ENCODE results near the gene KL. TPM values are rescaled to one million over a fixed set of nuclear protein-coding genes. Genes with fewer than 3 reads are reported as not detected.

The KL gene
- polyA plus RNA-seq, 1 donor (not counting 4 experiments of a cell fraction or from before 2014, with no cell fraction given): not detected

GRCh38 chr13:33096886-33097605, 80.8 kb downstream of the KL start:
- Histone ChIP-seq H3K9me3 (ENCODE audit: control insufficient read depth, low read depth, low read length) (no peaks in the 10 kb centered on the region), H3K27me3 (ENCODE audit: control insufficient read depth, extremely low read depth, insufficient read depth, low read length) (no peaks in the 10 kb centered on the region), H4K20me1 (ENCODE audit: control insufficient read depth, extremely low read depth, insufficient read depth, low read length) (no peaks in the 10 kb centered on the region), H3K4me3 (ENCODE audit: control insufficient read depth in 2 of 3, extremely low read depth in 1 of 3, insufficient read depth in 2 of 3, low read depth in 1 of 3, low read length in 3 of 3) (no peak overlapping the region), H3K9ac (ENCODE audit: control insufficient read depth, extremely low read depth, insufficient read depth, low read length) (no peak overlapping the region), H3K36me3 (ENCODE audit: control insufficient read depth in 2 of 2, extremely low read depth in 1 of 2, insufficient read depth in 2 of 2, low read length in 2 of 2) (no peaks in the 10 kb centered on the region), H3K4me2 (ENCODE audit: control insufficient read depth, extremely low read depth, insufficient read depth, low read depth, low read length) (no peak overlapping the region), H3K27ac (ENCODE audit: control insufficient read depth, insufficient read depth, low read length) (no peak overlapping the region), H3K79me2 (ENCODE audit: control insufficient read depth, insufficient read depth, low read length) (no peaks in the 10 kb centered on the region), H3K9me1 (ENCODE audit: control insufficient read depth, extremely low read depth, insufficient read depth, low read length) (no peaks in the 10 kb centered on the region), H2AFZ (ENCODE audit: control insufficient read depth, low read length) (no peak overlapping the region), H3K4me1 (ENCODE audit: control insufficient read depth, extremely low read depth, insufficient read depth, low read length) (no peaks in the 10 kb centered on the region)
- dilution Hi-C loops (cut with MboI; ENCODE audit: extremely low pct_ligation_motif_present, low sequenced_read_pairs): no loop called here
- DNase-seq (ENCODE audit: low read depth, low spot score) (no peak), FAIRE-seq (no peak)
- no peak for TF ChIP-seq CTCF (optimal IDR thresholded peaks at IDR 0.05 in 1 of 3, IDR thresholded peaks at IDR 0.05 in 1 of 3, conservative IDR thresholded peaks at IDR 0.05 in 1 of 3; ENCODE audit: extremely low read depth in 1 of 3, insufficient read depth in 2 of 3, low read length in 3 of 3)
- no peak for TF ChIP-seq EZH2 (IDR thresholded peaks at IDR 0.05; ENCODE audit: low read length)

GRCh38 chr13:33099860-33100259, 83.6 kb downstream of the KL start:
- Histone ChIP-seq H3K9ac (ENCODE audit: control insufficient read depth, extremely low read depth, insufficient read depth, low read length) (no peak overlapping the region), H3K9me1 (ENCODE audit: control insufficient read depth, extremely low read depth, insufficient read depth, low read length) (no peaks in the 10 kb centered on the region), H3K9me3 (ENCODE audit: control insufficient read depth, low read depth, low read length) (no peaks in the 10 kb centered on the region), H3K27ac (ENCODE audit: control insufficient read depth, insufficient read depth, low read length) (no peak overlapping the region), H3K4me1 (ENCODE audit: control insufficient read depth, extremely low read depth, insufficient read depth, low read length) (no peaks in the 10 kb centered on the region), H3K4me3 (ENCODE audit: control insufficient read depth in 2 of 3, extremely low read depth in 1 of 3, insufficient read depth in 2 of 3, low read depth in 1 of 3, low read length in 3 of 3) (no peak overlapping the region), H3K36me3 (ENCODE audit: control insufficient read depth in 2 of 2, extremely low read depth in 1 of 2, insufficient read depth in 2 of 2, low read length in 2 of 2) (peaks cover 2% of the 10 kb centered on the region in 2 experiments), H3K4me2 (ENCODE audit: control insufficient read depth, extremely low read depth, insufficient read depth, low read depth, low read length) (no peak overlapping the region), H4K20me1 (ENCODE audit: control insufficient read depth, extremely low read depth, insufficient read depth, low read length) (no peaks in the 10 kb centered on the region), H3K79me2 (ENCODE audit: control insufficient read depth, insufficient read depth, low read length) (no peaks in the 10 kb centered on the region), H2AFZ (ENCODE audit: control insufficient read depth, low read length) (no peak overlapping the region), H3K27me3 (ENCODE audit: control insufficient read depth, extremely low read depth, insufficient read depth, low read length) (no peaks in the 10 kb centered on the region)
- FAIRE-seq: no peak
- dilution Hi-C loops (cut with MboI; ENCODE audit: extremely low pct_ligation_motif_present, low sequenced_read_pairs): no loop called here
- DNase-seq (ENCODE audit: low read depth, low spot score): no peak
- TF ChIP-seq CTCF (optimal IDR thresholded peaks at IDR 0.05 in 1 of 3, IDR thresholded peaks at IDR 0.05 in 1 of 3, conservative IDR thresholded peaks at IDR 0.05 in 1 of 3; ENCODE audit: extremely low read depth in 1 of 3, insufficient read depth in 2 of 3, low read length in 3 of 3) (no peak), EZH2 (IDR thresholded peaks at IDR 0.05; ENCODE audit: low read length) (no peak)
